Ecto neural progenitor cell (in vitro differentiated cells): ENCODE results near the gene YPEL4.

Experiments
- DNase-seq: peaks from one replicate; pipeline ENCODE4 v3.0.0-alpha.2; 2018; ENCODE audit warnings: low spot score

YPEL4 gene

DNA sequence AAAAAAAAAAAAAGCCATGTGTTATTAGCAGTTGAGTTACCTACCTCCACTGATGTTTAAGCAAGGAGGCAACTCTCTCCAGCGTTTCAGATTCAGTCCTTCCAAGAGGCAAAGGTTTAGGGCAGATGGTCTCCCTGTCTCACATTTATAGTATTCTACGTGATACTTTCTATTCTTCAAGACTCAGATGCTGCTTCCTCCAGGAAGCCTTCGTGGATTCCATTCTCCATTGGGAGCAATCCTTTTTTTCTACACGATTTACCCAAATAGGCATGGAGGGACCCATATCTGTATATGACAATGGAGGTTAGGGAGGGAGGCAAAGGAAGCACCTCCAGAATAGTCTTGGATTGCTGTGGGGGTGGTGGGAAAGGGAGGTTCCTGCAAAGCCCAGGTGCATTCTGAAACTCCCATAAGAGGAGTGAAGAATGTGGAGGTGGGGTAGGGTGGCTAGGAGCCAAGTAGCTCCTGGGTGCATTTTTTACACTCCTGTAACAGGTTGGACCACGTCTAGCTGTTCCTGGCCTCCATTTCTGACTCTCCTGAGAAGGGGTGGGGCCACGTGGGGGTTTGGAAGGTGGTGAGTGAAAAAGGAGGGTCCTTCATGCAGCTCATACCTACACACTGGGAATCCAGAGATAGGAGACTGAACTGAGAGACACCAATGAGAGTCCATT lies 16.2 kb downstream of the YPEL4 start:
- no peak for DNase-seq

DNA sequence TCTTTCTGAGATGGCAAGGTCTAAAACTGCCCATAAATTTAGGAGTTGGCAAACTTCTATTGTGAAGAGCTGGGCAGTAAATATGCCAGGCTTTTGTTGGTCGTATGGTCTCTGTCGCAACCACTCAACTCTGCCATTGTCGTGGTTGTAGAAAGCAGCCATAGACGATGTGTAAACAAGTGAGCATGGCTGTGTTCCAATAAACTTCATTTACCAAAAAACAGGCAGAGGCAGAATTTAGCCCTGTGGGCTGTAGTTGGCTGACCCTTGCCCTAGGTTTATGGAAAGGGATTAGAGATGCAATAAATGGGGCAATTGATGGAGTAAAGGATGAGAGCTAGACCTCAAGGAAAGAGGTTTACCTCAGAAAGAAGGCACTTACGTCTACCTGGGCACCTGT lies 17.6 kb downstream of the YPEL4 start:
- DNase-seq, result no peak

DNA sequence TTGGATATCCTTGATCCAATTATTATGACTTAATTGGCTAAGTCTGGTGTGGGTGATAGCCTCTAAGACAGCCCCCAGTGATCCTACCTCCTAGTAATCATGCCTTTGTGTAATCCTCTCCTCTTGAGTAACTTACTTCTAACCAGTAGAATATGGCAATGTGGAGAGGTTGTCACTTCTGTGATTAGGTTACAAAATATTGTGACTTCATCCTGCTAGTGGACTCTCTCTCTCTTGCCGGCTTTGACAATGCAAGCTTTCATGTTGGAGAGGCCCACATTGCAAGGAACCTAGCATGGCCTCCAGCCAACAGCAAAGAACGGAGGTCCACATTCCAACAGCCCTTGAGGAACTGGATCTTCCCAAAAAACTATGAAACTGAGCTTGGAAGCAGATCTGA lies 19.5 kb downstream of the YPEL4 start:
- no peak for DNase-seq

DNA sequence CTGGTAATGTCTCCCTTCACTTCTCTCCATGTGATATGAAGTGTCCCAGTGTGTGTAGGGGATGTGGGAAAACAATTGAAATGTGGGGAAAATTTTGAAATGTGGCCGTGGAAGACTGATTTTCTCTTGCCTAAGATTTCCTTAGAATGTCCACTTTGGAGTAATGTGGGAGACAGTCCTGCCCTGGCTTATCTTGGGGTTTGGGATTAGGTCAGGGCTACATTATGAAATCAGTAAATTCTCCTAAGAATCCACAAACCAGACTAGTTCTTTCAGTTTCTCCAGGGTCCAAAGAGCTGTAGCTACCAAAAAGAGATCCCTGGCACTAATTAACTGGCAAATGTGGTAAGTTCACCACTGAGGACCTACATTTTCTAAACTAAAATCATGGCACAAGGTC lies 22.8 kb downstream of the YPEL4 start:
- no peak for DNase-seq

DNA sequence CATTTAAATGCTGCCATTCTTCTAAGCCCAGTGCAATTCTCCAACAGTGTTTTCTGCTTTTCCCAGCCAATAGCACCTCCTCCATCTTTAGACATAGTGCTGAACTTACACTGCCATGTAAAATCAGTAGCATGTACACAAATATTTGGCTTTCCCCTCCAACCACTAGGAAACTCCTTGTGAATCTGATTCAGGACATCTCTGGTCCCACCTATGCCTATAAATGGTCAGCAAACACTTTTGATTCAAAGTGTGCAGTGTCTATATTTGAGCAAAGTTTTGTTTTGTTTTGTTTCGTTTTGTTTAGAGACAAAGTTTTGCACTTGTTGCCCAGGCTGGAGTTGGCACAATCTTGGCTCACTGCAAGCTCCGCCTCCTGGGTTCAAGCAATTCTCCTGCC lies 24.8 kb downstream of the YPEL4 start:
- DNase-seq, result no peak

DNA sequence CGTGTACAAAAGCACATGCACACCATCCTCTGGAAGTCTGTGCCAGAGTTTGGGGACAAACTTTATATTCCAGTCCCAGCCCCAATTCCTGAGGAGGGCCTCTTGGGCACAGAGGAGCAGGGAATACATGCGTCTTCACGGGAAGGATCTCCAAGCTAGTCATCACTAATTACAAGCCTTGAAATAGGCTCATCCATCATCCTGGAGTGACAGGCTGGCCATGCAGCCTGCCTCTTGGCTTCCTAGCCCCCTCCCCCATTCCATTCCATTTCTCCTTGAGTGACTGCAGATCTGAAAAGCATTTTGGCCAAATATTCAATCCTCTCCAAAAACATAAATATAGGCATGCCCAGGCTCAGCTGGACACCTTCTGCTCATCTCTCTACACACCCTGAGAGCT lies 27.4 kb downstream of the YPEL4 start:
- no peak for DNase-seq

DNA sequence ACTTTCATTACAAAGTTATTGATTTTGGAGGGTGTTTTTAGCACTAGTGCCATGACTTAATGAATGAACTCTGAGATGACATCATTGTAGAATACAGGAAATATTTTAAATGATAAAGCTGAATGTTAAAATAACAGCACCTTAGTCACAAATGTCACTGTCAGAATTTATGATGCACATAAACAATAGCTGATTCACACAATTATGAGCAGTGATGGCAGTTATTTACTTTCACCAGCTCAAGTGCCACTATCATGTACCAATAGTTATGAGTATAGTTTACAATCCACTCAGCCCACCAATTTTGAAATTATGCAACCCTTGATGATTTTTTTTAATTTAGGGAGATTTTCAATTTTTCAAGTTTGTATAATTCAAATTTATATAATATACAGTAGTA lies 29.2 kb downstream of the YPEL4 start:
- DNase-seq, result no peak

DNA sequence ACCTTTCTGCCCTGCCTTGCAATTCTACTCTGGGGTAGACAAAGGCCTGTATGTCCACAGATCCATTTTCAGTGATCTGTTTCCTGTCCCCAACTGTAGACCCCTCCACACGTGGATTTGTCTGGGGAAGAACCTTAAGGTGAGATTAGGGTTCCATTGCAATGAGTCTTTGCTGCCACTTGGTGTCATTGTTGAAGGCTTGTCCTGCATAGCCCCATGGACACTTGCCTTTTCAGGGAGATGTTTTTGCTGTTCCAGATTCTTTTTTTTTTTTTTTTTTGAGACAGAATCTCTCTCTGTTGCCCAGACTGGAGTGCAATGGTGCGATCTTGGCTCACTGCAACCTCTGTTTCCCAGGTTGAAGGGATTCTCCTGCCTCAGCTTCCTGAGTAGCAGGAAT lies 30.4 kb downstream of the YPEL4 start:
- DNase-seq, result no peak

DNA sequence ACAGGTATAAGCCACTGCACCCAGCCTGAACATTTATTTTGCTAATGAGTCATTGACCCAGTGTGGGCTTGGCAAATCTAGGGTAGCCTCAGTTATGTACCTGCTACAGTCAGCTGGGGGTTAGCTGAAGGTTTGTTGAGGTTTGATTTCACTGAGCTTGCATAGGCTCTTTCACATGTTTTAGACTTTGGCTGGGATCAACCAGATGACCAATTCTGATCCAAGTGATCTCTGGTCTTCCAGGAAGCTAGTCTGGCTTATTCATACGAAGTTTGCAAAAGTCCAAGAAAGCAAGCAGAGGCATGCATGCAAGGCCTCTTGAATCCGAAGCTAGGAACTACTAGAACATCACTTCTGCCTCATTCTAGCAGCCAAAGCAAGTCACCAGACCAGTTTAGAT lies 31.3 kb downstream of the YPEL4 start:
- no peak for DNase-seq

DNA sequence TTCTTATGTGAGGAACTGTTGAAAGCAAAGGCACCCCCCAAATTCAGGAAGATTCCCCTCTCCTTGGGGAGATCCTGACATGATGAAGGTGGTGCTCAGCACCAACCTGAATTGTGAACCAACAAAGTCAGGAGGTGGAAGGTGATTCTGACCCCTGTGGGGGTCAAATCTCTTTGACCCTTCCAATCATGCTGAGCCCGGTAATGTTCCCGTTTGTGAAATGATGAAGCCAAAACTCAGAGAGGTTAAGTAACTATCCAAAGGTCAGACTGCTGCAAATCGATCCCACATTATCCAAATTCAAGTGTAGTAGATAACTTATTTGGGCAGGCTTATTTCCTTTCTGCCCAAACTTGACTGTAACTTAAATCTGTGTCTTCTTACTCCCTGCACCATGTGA lies 33.1 kb downstream of the YPEL4 start:
- no peak for DNase-seq

DNA sequence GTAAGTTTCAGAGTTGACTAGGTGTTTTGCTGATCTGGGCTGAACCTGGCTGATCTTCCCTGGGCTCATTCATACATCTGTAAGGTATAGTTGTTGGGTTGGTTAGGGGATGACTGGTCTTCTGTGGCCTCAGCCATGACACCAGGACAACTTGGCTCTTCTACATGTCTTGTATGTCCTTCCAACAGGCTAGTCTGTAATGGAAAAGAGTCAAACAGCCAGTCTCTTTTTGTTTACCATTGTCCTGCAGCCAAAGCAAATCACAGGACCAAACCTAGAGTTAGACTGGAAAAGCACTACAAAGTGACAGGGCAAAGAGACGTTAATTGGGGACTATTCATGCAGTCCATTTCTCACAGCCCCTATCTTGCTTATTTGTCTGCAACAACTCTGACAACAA lies 34.4 kb downstream of the YPEL4 start:
- DNase-seq, result no peak

DNA sequence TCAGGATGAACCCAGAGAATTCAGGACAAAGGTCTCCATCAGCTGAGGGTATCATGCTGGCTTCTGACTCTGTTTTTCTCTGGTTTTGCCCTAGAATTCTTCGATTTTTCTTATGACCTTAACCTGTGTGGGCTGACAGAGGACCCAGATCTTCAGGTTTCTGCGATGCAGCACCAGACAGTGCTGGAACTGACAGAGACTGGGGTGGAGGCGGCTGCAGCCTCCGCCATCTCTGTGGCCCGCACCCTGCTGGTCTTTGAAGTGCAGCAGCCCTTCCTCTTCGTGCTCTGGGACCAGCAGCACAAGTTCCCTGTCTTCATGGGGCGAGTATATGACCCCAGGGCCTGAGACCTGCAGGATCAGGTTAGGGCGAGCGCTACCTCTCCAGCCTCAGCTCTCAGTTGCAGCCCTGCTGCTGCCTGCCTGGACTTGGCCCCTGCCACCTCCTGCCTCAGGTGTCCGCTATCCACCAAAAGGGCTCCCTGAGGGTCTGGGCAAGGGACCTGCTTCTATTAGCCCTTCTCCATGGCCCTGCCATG lies 35.4 kb downstream of the YPEL4 start:
- DNase-seq, result no peak

DNA sequence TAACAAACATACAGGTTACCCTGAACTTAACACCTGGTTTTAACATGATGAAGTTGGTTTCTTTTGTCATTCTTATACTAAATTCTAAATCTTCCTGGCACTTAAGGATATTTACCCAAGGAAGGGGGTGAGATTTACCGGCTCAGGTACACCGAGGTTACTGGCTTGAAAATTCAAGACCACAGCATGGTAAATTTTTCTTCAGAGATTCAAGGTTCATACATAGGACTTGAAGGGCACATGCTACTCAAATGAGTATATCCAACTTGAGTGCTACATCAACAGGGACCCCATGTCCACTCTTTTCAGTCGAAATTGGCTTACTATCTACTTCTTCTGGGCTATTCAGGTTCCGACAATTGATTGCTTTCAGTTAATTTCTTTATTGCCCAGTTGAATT lies 39.5 kb downstream of the YPEL4 start:
- no peak for DNase-seq

DNA sequence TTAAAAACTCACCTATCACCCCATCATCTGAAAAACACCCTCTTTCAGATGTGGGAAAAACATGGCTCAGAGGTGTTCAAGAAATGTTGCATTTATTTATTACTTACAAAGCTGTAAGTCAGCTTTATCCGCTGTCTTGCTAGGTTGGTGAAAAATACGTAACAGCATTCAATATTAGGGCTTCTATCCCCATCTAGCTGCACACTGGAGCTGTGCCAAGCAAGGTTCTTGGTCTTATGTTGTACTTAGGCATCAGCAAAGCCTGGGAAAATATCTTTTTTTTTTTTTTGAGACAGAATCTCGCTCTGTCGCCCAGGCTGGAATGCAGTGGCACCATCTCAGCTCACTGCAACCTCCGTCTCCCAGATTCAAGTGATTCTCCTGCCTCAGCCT lies 44.7 kb downstream of the YPEL4 start:
- no peak for DNase-seq

DNA sequence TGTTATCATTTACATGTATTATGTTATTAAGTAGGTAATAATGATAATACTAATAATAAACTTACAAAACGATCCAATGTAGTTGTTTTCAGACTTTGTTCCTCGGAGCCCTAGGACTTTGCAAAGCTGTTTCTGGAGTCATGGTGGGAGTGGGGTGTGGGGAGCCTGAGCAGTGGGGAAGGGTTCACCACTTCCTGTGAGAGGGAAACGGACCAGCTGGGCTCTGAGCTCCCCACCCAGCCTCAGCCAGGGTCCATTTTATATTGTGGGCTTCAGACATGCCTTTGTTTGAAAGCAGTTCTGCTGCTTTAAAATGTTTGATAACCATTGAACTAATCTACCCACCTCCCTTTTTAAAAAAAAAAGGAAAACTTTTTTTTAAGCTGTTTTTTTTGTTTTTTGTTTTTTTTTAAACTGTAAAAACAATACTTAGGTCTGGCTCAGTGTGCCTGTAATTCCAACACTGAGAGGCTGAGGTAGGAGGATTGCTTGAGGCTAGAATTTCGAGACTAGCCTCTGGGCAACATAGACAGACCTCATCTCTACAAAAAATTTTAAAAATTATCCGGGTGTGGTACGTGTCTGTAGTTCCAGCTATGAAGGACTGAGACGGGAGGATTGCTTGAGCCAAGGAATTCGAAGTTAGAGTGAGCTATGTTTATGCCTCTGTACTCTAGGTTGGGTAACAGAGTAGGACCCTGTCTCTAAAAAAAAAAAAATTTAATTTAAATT lies 45.2 kb downstream of the YPEL4 start:
- no peak for DNase-seq

DNA sequence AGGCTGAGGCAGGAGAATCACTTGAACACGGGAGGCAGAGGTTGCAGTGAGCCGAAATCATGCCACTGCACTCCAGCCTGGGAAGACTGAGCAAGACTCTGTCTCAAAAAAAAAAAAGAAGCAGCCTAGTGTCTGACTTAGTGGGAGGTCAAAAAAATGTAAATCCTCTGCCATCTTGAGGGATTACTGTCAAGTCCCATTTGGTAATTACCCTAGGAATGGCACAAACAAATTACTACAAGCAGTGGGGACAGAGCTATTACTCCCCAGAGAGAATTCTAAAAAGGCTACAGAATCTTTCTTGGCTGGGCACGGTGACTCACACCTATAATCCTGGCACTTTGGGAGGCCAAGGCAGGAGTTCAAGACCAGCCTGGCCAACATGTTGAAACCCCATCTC lies 48.4 kb downstream of the YPEL4 start:
- DNase-seq, result no peak

DNA sequence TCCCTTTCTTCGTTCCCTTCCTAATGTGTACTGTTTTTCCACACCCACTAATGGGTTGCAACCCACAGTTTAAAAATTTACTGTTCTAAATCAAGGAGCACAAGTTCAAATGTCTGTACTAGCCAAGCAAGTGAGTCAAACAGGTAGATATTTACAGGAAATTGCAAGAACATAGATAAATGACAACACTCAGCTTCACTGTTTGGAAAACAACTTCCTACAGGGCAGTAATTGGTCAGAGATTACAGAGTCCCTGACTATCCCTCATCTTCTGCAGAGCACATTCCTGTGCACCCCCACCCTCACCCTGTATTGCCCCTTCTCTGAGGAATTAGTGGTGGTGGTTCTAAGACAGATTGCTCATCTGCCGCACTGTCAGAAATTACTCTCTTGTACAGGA lies 50.3 kb downstream of the YPEL4 start:
- no peak for DNase-seq

DNA sequence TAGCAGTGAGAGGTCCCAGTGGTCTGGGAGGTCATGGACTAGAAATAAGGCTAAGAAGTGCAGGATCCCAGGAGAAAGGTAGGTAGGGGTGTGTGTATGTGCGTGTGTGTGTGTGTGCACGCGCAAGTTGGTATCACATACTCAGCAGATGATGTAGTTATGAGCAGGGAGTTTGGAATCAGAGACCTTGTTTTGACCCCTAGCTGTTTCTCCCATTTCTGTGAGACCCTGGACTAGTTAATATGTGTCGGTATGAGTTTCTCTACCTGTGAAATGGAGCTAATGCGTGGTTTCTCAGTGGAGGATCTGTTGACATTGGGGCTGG lies 50.9 kb downstream of the YPEL4 start:
- no peak for DNase-seq

DNA sequence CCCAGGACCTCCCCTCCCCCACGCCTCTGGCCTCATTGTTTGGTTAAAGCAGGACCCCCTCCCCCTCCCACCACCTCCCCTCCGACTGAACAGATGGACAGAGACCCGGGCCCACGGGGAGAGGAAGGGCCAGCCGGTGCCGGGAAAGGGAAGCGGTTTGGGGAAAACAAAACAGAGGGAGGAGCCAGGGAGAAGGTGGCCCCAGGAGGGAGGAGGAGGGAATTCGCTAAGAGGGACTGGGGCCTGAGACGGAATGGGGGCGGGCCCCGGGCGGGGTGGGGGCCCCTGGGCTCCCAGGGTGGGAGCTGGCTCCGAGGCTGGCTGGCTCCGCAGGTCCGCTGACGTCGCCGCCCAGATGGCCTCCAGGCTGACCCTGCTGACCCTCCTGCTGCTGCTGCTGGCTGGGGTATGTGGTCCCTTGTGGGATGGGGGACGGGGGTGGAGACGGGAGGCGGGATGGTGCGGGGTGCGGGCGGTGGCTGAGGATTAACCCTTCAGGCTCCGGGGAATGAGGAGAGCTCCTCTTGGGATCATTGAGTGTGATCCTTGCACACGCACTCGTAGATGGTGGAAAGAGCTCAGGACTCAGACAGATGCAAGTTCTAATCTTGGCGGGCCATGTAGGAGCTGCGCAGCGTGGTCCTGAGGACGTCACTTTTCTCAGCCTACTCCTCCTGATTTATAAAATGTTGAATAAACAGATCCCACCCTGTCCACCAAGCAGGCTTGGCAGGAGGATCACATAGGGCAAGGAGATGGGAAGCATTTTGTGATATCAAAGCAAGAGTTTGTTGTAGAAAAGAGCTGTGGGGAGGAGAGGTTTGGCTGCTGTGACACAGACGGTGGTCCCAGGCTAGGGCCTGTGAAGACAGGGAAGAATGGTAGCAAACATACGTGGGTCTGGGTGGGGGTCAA lies 51.5 kb downstream of the YPEL4 start:
- peak; percentile 97 for DNase-seq

DNA sequence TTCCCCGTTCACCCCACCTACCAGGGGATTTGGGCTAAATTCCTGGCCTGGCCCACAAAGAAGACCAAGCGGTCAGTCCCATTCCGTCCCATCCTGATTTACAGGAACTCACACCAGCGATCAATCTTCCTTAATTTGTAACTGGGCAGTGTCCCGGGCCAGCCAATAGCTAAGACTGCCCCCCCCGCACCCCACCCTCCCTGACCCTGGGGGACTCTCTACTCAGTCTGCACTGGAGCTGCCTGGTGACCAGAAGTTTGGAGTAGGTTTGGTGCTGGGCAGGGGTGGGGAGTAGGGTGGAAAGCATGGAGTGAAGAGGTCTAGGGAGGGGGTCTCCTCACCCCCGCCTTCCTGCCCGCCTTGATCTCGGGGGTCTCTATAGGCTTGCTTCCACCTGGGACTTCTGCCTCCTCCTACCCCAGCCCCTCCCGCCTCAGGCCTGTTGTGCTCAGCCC lies 52.2 kb downstream of the YPEL4 start, which contains the start of gene SERPING1:
SERPING1 (plus strand) TSS at position 225 of the 455 bp plus-strand sequence. CDS start 586 bp downstream, outside the sequence.
- no peak for DNase-seq

DNA sequence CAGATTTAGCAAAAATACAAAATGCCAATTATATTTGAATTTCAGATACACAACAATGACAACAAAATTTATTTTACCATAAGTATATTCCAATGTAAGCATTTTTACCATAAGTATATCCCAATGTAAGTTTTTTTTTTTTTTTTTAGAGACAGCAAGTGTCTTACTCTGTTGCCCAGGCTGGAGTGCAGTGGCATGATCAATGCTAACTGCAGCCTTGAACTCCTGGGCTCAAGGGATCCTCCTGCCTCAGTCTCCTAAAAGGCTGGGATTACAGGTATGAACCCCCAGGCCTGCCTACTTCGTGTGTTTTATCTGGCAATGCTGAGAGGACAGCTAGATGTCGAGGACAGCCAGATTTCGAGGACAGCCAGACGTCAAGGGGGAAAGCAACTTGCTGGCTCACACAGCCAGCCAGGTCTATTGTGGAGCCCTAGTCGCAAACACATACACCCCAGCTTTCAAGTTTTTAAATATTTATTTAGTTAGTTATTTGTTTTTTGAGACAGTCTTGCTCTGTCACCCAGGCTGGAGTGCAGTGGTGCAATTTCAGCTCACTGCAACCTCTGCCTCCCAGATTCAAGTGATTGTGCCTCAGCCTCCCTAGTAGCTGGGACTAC lies 53.3 kb downstream of the YPEL4 start:
- DNase-seq, result no peak
